B cell (primary cell): Measurements from ENCODE around the gene FBXW9. TPM values are rescaled to one million over a fixed set of nuclear protein-coding genes. Genes with fewer than 3 reads are reported as not detected.
"Not testable (repeated sequence)": the region's sequence is repeated elsewhere in the genome, so short reads cannot be mapped to it uniquely, and the experiment has no call there.

Experiments
- ATAC-seq: fragments of 200-7000 bp; cut with Tn5 transposase; one replicate; pipeline ENCODE4 v1.10.0; 2021; ENCODE audit warnings: low read depth, mild to moderate bottlenecking, moderate number of reproducible peaks, moderate library complexity
- CTCF ChIA-PET: fragments of 350-600 bp; sonication (Branson Sonifier 250); formaldehyde crosslinking; loops from one replicate; lab custom pipeline; 2021; ENCODE audit warnings: antibody characterized with exemption, inconsistent platforms; lab: Charles Lee
- POLR2A ChIA-PET: fragments of 350-600 bp; sonication (Branson Sonifier 250); formaldehyde crosslinking; loops from one replicate; lab custom pipeline; 2021; ENCODE audit warnings: antibody characterized with exemption; lab: Charles Lee
- DNase-seq: peaks from one replicate; pipeline ENCODE4 v3.0.0; 2013
- H2AFZ ChIP-seq: 2 replicates; pipeline ENCODE4 v1.6.1; 2012; ENCODE audit warnings: mild to moderate bottlenecking, low read depth, low read length; ENCODE audit not compliant: insufficient read depth, poor library complexity, severe bottlenecking
- H3K27ac ChIP-seq, 2 donors: 1 replicate in 1 of 2; 2 replicates in 1 of 2; pipeline ENCODE4 v1.5.1; 2012 to 2013; ENCODE audit warnings: low read length in 2 of 2, mild to moderate bottlenecking in 2 of 2, moderate library complexity in 1 of 2
- H3K27me3 ChIP-seq, 4 experiments: fragments of 200-600 bp in 1 of 4; sonication (generic) in 1 of 4; replicated peaks in 1 of 4; 1 replicate in 2 of 4; 2 replicates in 2 of 4; pipeline versions ENCODE4 v1.6.1 to v1.7.0; 2013 to 2016; ENCODE audit warnings: low read length in 3 of 4, mild to moderate bottlenecking in 2 of 4, mixed read lengths in 1 of 4, moderate library complexity in 1 of 4; ENCODE audit not compliant: insufficient read depth in 4 of 4, control insufficient read depth in 3 of 4; ENCODE audit errors: control extremely low read depth in 1 of 4
- H3K36me3 ChIP-seq, 2 experiments: replicated peaks in 1 of 2; 1 replicate in 1 of 2; 2 replicates in 1 of 2; pipeline versions ENCODE4 v1.6.1 to v1.7.1; 2013; ENCODE audit warnings: low read length in 1 of 2; ENCODE audit not compliant: insufficient read depth in 2 of 2, control insufficient read depth in 1 of 2; ENCODE audit errors: control extremely low read depth in 1 of 2, extremely low read depth in 1 of 2
- H3K4me1 ChIP-seq, 2 donors: fragments of 200-600 bp in 1 of 2; sonication (generic) in 1 of 2; 1 replicate in 1 of 2; 2 replicates in 1 of 2; pipeline versions ENCODE4 v1.5.1 to v1.6.1; 2013 to 2017; ENCODE audit warnings: low read length in 2 of 2; ENCODE audit not compliant: control insufficient read depth in 2 of 2, insufficient read depth in 2 of 2
- H3K4me2 ChIP-seq: replicated peaks from 2 replicates; pipeline ENCODE3; 2012; ENCODE audit warnings: mild to moderate bottlenecking, low read depth, low read length; ENCODE audit not compliant: poor library complexity, severe bottlenecking
- H3K4me3 ChIP-seq, 5 experiments: fragments of 200-600 bp in 1 of 5; sonication (generic) in 1 of 5; 1 replicate in 3 of 5; 2 replicates in 2 of 5; pipeline versions ENCODE4 v1.5.1 to v1.7.0; 2011 to 2016; ENCODE audit warnings: low read length in 4 of 5, mild to moderate bottlenecking in 4 of 5, low read depth in 2 of 5, control low read depth in 1 of 5, moderate library complexity in 1 of 5; ENCODE audit not compliant: insufficient read depth in 1 of 5; ENCODE audit errors: control extremely low read depth in 1 of 5, extremely low read depth in 1 of 5
- H3K79me2 ChIP-seq: fragments of 200-600 bp; sonication (generic); one replicate; pipeline ENCODE4 v1.6.0; 2016; ENCODE audit warnings: low read length; ENCODE audit not compliant: control insufficient read depth, insufficient read depth
- H3K9ac ChIP-seq: fragments of 200-600 bp; sonication (generic); 2 replicates; pipeline ENCODE4 v1.6.1; 2017; ENCODE audit warnings: mild to moderate bottlenecking, low read length, moderate library complexity
- H3K9me3 ChIP-seq, 3 donors: one replicate each; pipeline versions ENCODE4 v1.6.1 to v1.7.1; 2013; ENCODE audit warnings: low read length in 2 of 3; ENCODE audit not compliant: control insufficient read depth in 2 of 3, insufficient read depth in 1 of 3; ENCODE audit errors: control extremely low read depth in 1 of 3
- H4K20me1 ChIP-seq: 2 replicates; pipeline ENCODE4 v1.6.0; 2012; ENCODE audit warnings: mild to moderate bottlenecking, low read length; ENCODE audit not compliant: insufficient read depth, control insufficient read depth, poor library complexity, severe bottlenecking
- H3K27ac Mint-ChIP-seq: one replicate; pipeline ENCODE4 v1.8.0; 2021; ENCODE audit warnings: mixed read lengths
- H3K27me3 Mint-ChIP-seq: one replicate; pipeline ENCODE4 v1.8.0; 2021; ENCODE audit warnings: mixed read lengths
- H3K4me1 Mint-ChIP-seq: one replicate; pipeline ENCODE4 v1.8.0; 2021; ENCODE audit warnings: mixed read lengths
- H3K4me3 Mint-ChIP-seq: one replicate; pipeline ENCODE4 v1.8.0; 2021; ENCODE audit warnings: mixed read lengths
- H3K9me3 Mint-ChIP-seq: one replicate; pipeline ENCODE4 v1.8.0; 2022; ENCODE audit warnings: mixed read lengths; ENCODE audit not compliant: insufficient read depth
- CTCF ChIP-seq: fragments of 200-600 bp; IDR thresholded peaks from one replicate; pipeline ENCODE4 v1.8.0; 2022; ENCODE audit warnings: antibody characterized with exemption, mild to moderate bottlenecking
- EZH2 ChIP-seq: IDR thresholded peaks from 2 replicates; pipeline ENCODE4 v1.6.1; 2012; ENCODE audit warnings: borderline replicate concordance, low read depth, mild to moderate bottlenecking, moderate library complexity, low read length; ENCODE audit not compliant: insufficient read depth, poor library complexity, severe bottlenecking
- WGBS: methylation state at CpG from one replicate; pipeline ENCODE4 v1.1.5; 2013; ENCODE audit warnings: missing lambda C conversion rate; ENCODE audit not compliant: insufficient coverage; 5-methylcytosine and 5-hydroxymethylcytosine counted together
- intact Hi-C: fragments of 100-400 bp; cut with micrococcal nuclease; formaldehyde crosslinking; loops from one replicate; pipeline ENCODE4 v1.10.0; 2022
- polyA plus RNA-seq: library from polyadenylated mRNA; depleted of rRNA; stranded (reverse); fragments of >200 nt; gene quantifications from 2 replicates; pipeline ENCODE4 v1.2.3, GENCODE V29; 2012
- total RNA-seq, 2 donors: library from RNA; stranded (reverse); fragments of 120-200 nt in 1 of 2; gene quantifications; 1 replicate in 1 of 2; 2 replicates in 1 of 2; pipeline versions ENCODE4 v1.2.3 to v1.2.4, GENCODE V29; 2013 to 2022

Gene FBXW9
- total and polyA plus RNA-seq, 2 donors (not counting 1 experiment from before 2014, with no cell fraction given) = 4.7 TPM

- no peak overlapping the region for H3K9ac ChIP-seq
- no peaks in the 10 kb centered on the region for H3K9me3 Mint-ChIP-seq
- no peak overlapping the region for H3K4me3 ChIP-seq
- 96% methylated on average over 8 of the region's 9 CpGs for WGBS
- peaks cover 26% of the 10 kb centered on the region for H3K4me1 Mint-ChIP-seq
- H3K36me3 ChIP-seq = peaks cover 5 to 46% of the 10 kb centered on the region in 2 experiments
- ATAC-seq = no peak
- peaks cover 44% of the 10 kb centered on the region for H3K79me2 ChIP-seq
- H3K27me3 ChIP-seq = no peaks in the 10 kb centered on the region
- H3K27ac ChIP-seq = peak overlapping the region in 1 of 2 donors; percentile 30
- intact Hi-C loops = no loop called here
- TF ChIP-seq EZH2 = no peak
- TF ChIP-seq CTCF = no peak
- no peak overlapping the region for H3K27ac Mint-ChIP-seq
- peaks cover 9 to 18% of the 10 kb centered on the region in 2 donors for H3K4me1 ChIP-seq
- POLR2A ChIA-PET = interaction anchor here (1.1 to 1.9 kb wide), 2 partner anchors 14 to 110 kb away, joined by 4 to 6 read pairs; partner anchors contain the start of genes MAN2B1 and WDR83
- H4K20me1 ChIP-seq = peaks cover 40% of the 10 kb centered on the region
- H3K27me3 Mint-ChIP-seq = no peaks in the 10 kb centered on the region
- no peak overlapping the region for H2AFZ ChIP-seq
- CTCF ChIA-PET = interaction anchor here (0.8 to 4.6 kb wide), 4 partner anchors 9 to 167 kb away, joined by 3 to 30 read pairs (median 14); no protein-coding TSS in a partner anchor
- H3K4me3 Mint-ChIP-seq = peak overlapping the region; percentile 50
- H3K9me3 ChIP-seq = no peaks in the 10 kb centered on the region
- DNase-seq = peak; percentile 23
- peak overlapping the region; percentile 1 for H3K4me2 ChIP-seq
Measured at GRCh38 chr19:12680034-12680433, 16.4 kb downstream of the FBXW9 start.

- Histone ChIP-seq H4K20me1 (peaks cover 52% of the 10 kb centered on the region), H3K79me2 (peaks cover 51% of the 10 kb centered on the region), H3K4me1 (peaks cover 9 to 18% of the 10 kb centered on the region in 2 donors), H3K36me3 (peaks cover 6 to 57% of the 10 kb centered on the region in 2 experiments)
- H3K9me3 ChIP-seq, H3K9me3 Mint-ChIP-seq, H2AFZ ChIP-seq, DNase-seq, H3K4me3 ChIP-seq, H3K27ac Mint-ChIP-seq, H3K4me3 Mint-ChIP-seq, ATAC-seq, H3K27me3 ChIP-seq, H3K9ac ChIP-seq, H3K27ac ChIP-seq, H3K4me2 ChIP-seq, H3K27me3 Mint-ChIP-seq, intact Hi-C loops: not testable (repeated sequence)
- CTCF ChIA-PET = interaction anchor here (0.6 to 4.6 kb wide), 14 partner anchors 9 to 807 kb away, joined by 3 to 30 read pairs (median 8); partner anchors contain the start of genes FBXW9, MAN2B1, TNPO2 and WDR83
- H3K4me1 Mint-ChIP-seq = peaks cover 26% of the 10 kb centered on the region
- WGBS = 97% methylated on average over 5 of the region's 5 CpGs
- POLR2A ChIA-PET = interaction anchor here (0.7 to 1.2 kb wide), 2 partner anchors 106 to 181 kb away, joined by 3 read pairs; no protein-coding TSS in a partner anchor
Measured at GRCh38 chr19:12678039-12678438, 18.4 kb downstream of the FBXW9 start.
